Mesenchymal stem cell (in vitro differentiated cells and primary cell): ENCODE data around the gene RAET1L.
"Not testable (repeated sequence)": the region's sequence is repeated elsewhere in the genome, so short reads cannot be mapped to it uniquely, and the experiment has no call there.

Source experiments
- DNase-seq: peaks from one replicate; pipeline ENCODE4 v3.0.0-alpha.2; 2013
- H2AFZ ChIP-seq: one replicate; pipeline ENCODE4 v1.6.1; 2013; ENCODE audit warnings: low read depth, mild to moderate bottlenecking, control low read depth, inconsistent platforms, low read length, moderate library complexity
- H2AK5ac ChIP-seq: 2 replicates; pipeline ENCODE4 v1.6.1; 2013; ENCODE audit warnings: low read length, moderate library complexity, mild to moderate bottlenecking, inconsistent platforms; ENCODE audit not compliant: severe bottlenecking
- H2BK120ac ChIP-seq: one replicate; pipeline ENCODE4 v1.6.1; 2013; ENCODE audit warnings: low read depth, mild to moderate bottlenecking, inconsistent platforms, low read length, moderate library complexity
- H2BK12ac ChIP-seq, 2 experiments: one replicate each; pipeline ENCODE4 v1.6.1; 2013; ENCODE audit warnings: inconsistent platforms in 2 of 2, low read length in 2 of 2, mild to moderate bottlenecking in 2 of 2, moderate library complexity in 2 of 2, control low read depth in 1 of 2
- H2BK15ac ChIP-seq: one replicate; pipeline ENCODE4 v1.6.1; 2013; ENCODE audit warnings: mild to moderate bottlenecking, low read depth, inconsistent platforms; ENCODE audit not compliant: poor library complexity, severe bottlenecking
- H2BK5ac ChIP-seq: 2 replicates; pipeline ENCODE4 v1.6.1; 2013; ENCODE audit warnings: low read depth, mild to moderate bottlenecking, low read length, control low read depth, inconsistent platforms; ENCODE audit not compliant: poor library complexity, severe bottlenecking
- H3K14ac ChIP-seq, 2 experiments: one replicate each; pipeline ENCODE4 v1.6.1; 2013; ENCODE audit warnings: inconsistent platforms in 2 of 2, low read length in 2 of 2, control low read depth in 1 of 2, mild to moderate bottlenecking in 1 of 2, moderate library complexity in 1 of 2
- H3K18ac ChIP-seq, 2 experiments: one replicate each; pipeline ENCODE4 v1.6.1; 2013; ENCODE audit warnings: inconsistent platforms in 2 of 2, low read length in 2 of 2, control low read depth in 1 of 2, low read depth in 1 of 2, mild to moderate bottlenecking in 1 of 2
- H3K23ac ChIP-seq, 2 experiments: one replicate each; pipeline ENCODE4 v1.6.1; 2013; ENCODE audit warnings: inconsistent platforms in 2 of 2, low read length in 2 of 2, mild to moderate bottlenecking in 2 of 2, moderate library complexity in 2 of 2, control low read depth in 1 of 2
- H3K27ac ChIP-seq: 2 replicates; pipeline ENCODE4 v1.5.1; 2013; ENCODE audit warnings: mild to moderate bottlenecking, moderate library complexity, low read length, control low read depth, inconsistent platforms; ENCODE audit not compliant: poor library complexity, severe bottlenecking
- H3K27me3 ChIP-seq, 2 experiments: 2 replicates each; pipeline versions ENCODE4 v1.6.1 to v1.7.0; 2013; ENCODE audit warnings: low read length in 2 of 2, mild to moderate bottlenecking in 2 of 2, moderate library complexity in 2 of 2, control low read depth in 1 of 2, inconsistent platforms in 1 of 2; ENCODE audit not compliant: control insufficient read depth in 1 of 2, insufficient read depth in 1 of 2
- H3K36me3 ChIP-seq, 2 experiments: 2 replicates each; pipeline versions ENCODE4 v1.6.1 to v1.7.0; 2013; ENCODE audit warnings: low read length in 2 of 2, control low read depth in 1 of 2, inconsistent platforms in 1 of 2, low read depth in 1 of 2, mild to moderate bottlenecking in 1 of 2; ENCODE audit not compliant: insufficient read depth in 2 of 2, control insufficient read depth in 1 of 2
- H3K4ac ChIP-seq, 2 experiments: one replicate each; pipeline ENCODE4 v1.6.1; 2013; ENCODE audit warnings: inconsistent platforms in 2 of 2, low read length in 2 of 2, mild to moderate bottlenecking in 2 of 2, moderate library complexity in 2 of 2, control low read depth in 1 of 2, low read depth in 1 of 2
- H3K4me1 ChIP-seq: 2 replicates; pipeline ENCODE4 v1.6.1; 2013; ENCODE audit warnings: low read depth, low read length, control low read depth; ENCODE audit not compliant: control insufficient read depth, insufficient read depth
- H3K4me2 ChIP-seq: 2 replicates; pipeline ENCODE4 v1.6.1; 2013; ENCODE audit warnings: low read length, mild to moderate bottlenecking, inconsistent platforms; ENCODE audit not compliant: poor library complexity, severe bottlenecking
- H3K4me3 ChIP-seq, 2 experiments: 2 replicates each; pipeline versions ENCODE4 v1.5.1 to v1.7.0; 2013; ENCODE audit warnings: low read length in 2 of 2, mild to moderate bottlenecking in 2 of 2, control low read depth in 1 of 2, low read depth in 1 of 2; ENCODE audit not compliant: insufficient read depth in 1 of 2
- H3K79me1 ChIP-seq: replicated peaks from 2 replicates; pipeline ENCODE4 v1.6.1; 2013; ENCODE audit warnings: mild to moderate bottlenecking, control low read depth, low read length, inconsistent platforms; ENCODE audit not compliant: poor library complexity, severe bottlenecking
- H3K9ac ChIP-seq: 2 replicates; pipeline ENCODE4 v1.7.0; 2013; ENCODE audit warnings: mild to moderate bottlenecking, low read length, moderate library complexity
- H3K9me3 ChIP-seq: 2 replicates; pipeline ENCODE4 v1.7.0; 2013; ENCODE audit warnings: mild to moderate bottlenecking, low read length; ENCODE audit not compliant: control insufficient read depth
- H4K8ac ChIP-seq: one replicate; pipeline ENCODE4 v1.6.1; 2013; ENCODE audit warnings: inconsistent platforms, mild to moderate bottlenecking, low read length, moderate library complexity
- H4K91ac ChIP-seq: one replicate; pipeline ENCODE4 v1.6.1; 2013; ENCODE audit warnings: mild to moderate bottlenecking, low read length, inconsistent platforms
- WGBS: methylation state at CpG from one replicate; pipeline ENCODE4 v1.1.7; 2013; ENCODE audit warnings: mixed read lengths; 5-methylcytosine and 5-hydroxymethylcytosine counted together

The RAET1L gene

DNA sequence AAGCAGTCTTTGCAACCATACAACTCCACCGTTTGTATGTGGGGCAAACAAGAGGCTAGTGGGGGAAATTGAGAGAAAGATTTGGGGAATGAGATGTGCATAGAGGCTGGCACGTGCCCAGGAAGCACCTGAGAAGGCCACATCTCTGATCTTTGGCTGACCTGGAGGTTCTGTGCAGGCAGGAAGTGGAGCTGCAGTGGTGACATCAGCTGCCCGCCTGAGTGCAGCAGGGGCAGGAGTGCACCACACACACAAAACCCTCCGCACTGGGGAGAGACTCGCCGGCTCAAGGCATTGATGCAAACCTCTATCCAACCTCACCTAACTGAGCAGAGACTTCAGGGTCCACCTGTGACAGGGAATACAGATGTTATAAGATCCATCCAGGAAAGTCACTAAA, 50.9 kb downstream of the RAET1L start:
- H3K23ac ChIP-seq, H2BK15ac ChIP-seq, H3K14ac ChIP-seq, H2BK5ac ChIP-seq, H3K18ac ChIP-seq, H2AK5ac ChIP-seq, H2AFZ ChIP-seq, H2BK12ac ChIP-seq, H2BK120ac ChIP-seq, H3K79me1 ChIP-seq, H3K4me3 ChIP-seq, H3K4me2 ChIP-seq, DNase-seq, H3K9ac ChIP-seq, H3K36me3 ChIP-seq, H3K4me1 ChIP-seq, H4K91ac ChIP-seq, H3K4ac ChIP-seq, H3K9me3 ChIP-seq, H4K8ac ChIP-seq, H3K27ac ChIP-seq: not testable (repeated sequence)
- H3K27me3 ChIP-seq = peaks cover 76 to 83% of the 10 kb centered on the region in 2 experiments
- WGBS = 54% methylated on average over 6 of the region's 6 CpGs

GRCh38 chr6:149969635-149970034, 55.7 kb downstream of the RAET1L start:
- H3K27me3 ChIP-seq = peaks cover 71 to 79% of the 10 kb centered on the region in 2 experiments
- no peak overlapping the region for H3K23ac ChIP-seq
- H3K9ac ChIP-seq = no peak overlapping the region
- H2BK5ac ChIP-seq = no peak overlapping the region
- H3K14ac ChIP-seq = no peak overlapping the region
- H2BK12ac ChIP-seq = no peak overlapping the region
- H4K91ac ChIP-seq = no peak overlapping the region
- H3K36me3 ChIP-seq = no peaks in the 10 kb centered on the region
- no peak overlapping the region for H2BK120ac ChIP-seq
- H3K9me3 ChIP-seq = no peaks in the 10 kb centered on the region
- H3K4me2 ChIP-seq = no peak overlapping the region
- peaks cover 9% of the 10 kb centered on the region for H3K4me1 ChIP-seq
- no peak for DNase-seq
- no peak overlapping the region for H3K27ac ChIP-seq
- H3K18ac ChIP-seq = no peak overlapping the region
- no peak overlapping the region for H2AK5ac ChIP-seq
- no peak overlapping the region for H2BK15ac ChIP-seq
- 59% methylated on average over 2 of the region's 2 CpGs for WGBS
- no peaks in the 10 kb centered on the region for H3K79me1 ChIP-seq
- H2AFZ ChIP-seq = no peak overlapping the region
- H3K4ac ChIP-seq = no peak overlapping the region
- no peak overlapping the region for H4K8ac ChIP-seq
- H3K4me3 ChIP-seq = no peak overlapping the region

- not testable (repeated sequence) for H3K9me3 ChIP-seq, H3K23ac ChIP-seq, H3K14ac ChIP-seq, H2AFZ ChIP-seq, H2BK5ac ChIP-seq, H4K91ac ChIP-seq, H4K8ac ChIP-seq, H3K79me1 ChIP-seq, H2BK120ac ChIP-seq, H3K27ac ChIP-seq, H3K4me3 ChIP-seq, H3K18ac ChIP-seq, H3K4ac ChIP-seq, H3K9ac ChIP-seq, H2AK5ac ChIP-seq, H3K4me2 ChIP-seq, H2BK15ac ChIP-seq, H2BK12ac ChIP-seq, H3K36me3 ChIP-seq, DNase-seq
- Histone ChIP-seq H3K27me3 (peaks cover 71 to 79% of the 10 kb centered on the region in 2 experiments), H3K4me1 (peaks cover 16% of the 10 kb centered on the region)
- 83% methylated on average over 2 of the region's 2 CpGs for WGBS
Observed at GRCh38 chr6:149968909-149969308, 56.4 kb downstream of the RAET1L start.
